Aorta (tissue), 5 donors: ENCODE data around the gene FAM13C. TPM values are rescaled to one million over a fixed set of nuclear protein-coding genes. Genes with fewer than 3 reads are reported as not detected.

Experiments used
- ATAC-seq: fragments of 200-7000 bp; cut with Tn5 transposase; one replicate; pipeline ENCODE4 v1.9.1; 2022; ENCODE audit warnings: moderate library complexity; ENCODE audit not compliant: low FRiP score
- DNase-seq, 2 donors: peaks; one replicate each; pipeline ENCODE4 v3.0.0-alpha.2; 2020
- H3K27ac ChIP-seq, 2 donors: one replicate each; pipeline ENCODE4 v1.5.1; 2013; ENCODE audit warnings: low read length in 2 of 2, mild to moderate bottlenecking in 2 of 2, moderate library complexity in 2 of 2, control low read depth in 1 of 2, inconsistent platforms in 1 of 2, low read depth in 1 of 2
- H3K27me3 ChIP-seq, 2 donors: one replicate each; pipeline ENCODE4 v1.6.1; 2013; ENCODE audit warnings: control low read depth in 1 of 2, low read length in 1 of 2, mild to moderate bottlenecking in 1 of 2, moderate library complexity in 1 of 2; ENCODE audit not compliant: insufficient read depth in 2 of 2, control insufficient read depth in 1 of 2
- H3K36me3 ChIP-seq, 2 donors: one replicate each; pipeline ENCODE4 v1.6.1; 2013; ENCODE audit warnings: control low read depth in 1 of 2, low read length in 1 of 2, mild to moderate bottlenecking in 1 of 2; ENCODE audit not compliant: insufficient read depth in 2 of 2, control insufficient read depth in 1 of 2
- H3K4me1 ChIP-seq, 2 donors: one replicate each; pipeline ENCODE4 v1.6.1; 2013; ENCODE audit warnings: low read length in 2 of 2, control low read depth in 1 of 2, mild to moderate bottlenecking in 1 of 2, moderate library complexity in 1 of 2; ENCODE audit not compliant: insufficient read depth in 2 of 2, control insufficient read depth in 1 of 2
- H3K4me3 ChIP-seq, 2 donors: one replicate each; pipeline ENCODE4 v1.5.1; 2013; ENCODE audit warnings: low read length in 2 of 2, control low read depth in 1 of 2, mild to moderate bottlenecking in 1 of 2
- H3K9me3 ChIP-seq: one replicate; pipeline ENCODE4 v1.6.1; 2013; ENCODE audit warnings: mild to moderate bottlenecking, low read length; ENCODE audit not compliant: control insufficient read depth
- WGBS, 2 donors: extraction: QIAGEN DNeasy Blood & Tissue Kit; methylation state at CpG; one replicate each; pipeline ENCODE4 v1.1.7; 2013; 5-methylcytosine and 5-hydroxymethylcytosine counted together
- intact Hi-C, 2 donors: fragments of 100-400 bp; cut with DNase I; formaldehyde crosslinking; loops; one replicate each; pipeline versions ENCODE4 v1.14.2 to v1.15.0; 2022
- polyA plus RNA-seq, 2 donors: library from polyadenylated mRNA; stranded (reverse); fragments of 200-250 nt; gene quantifications; one replicate each; pipeline ENCODE4 v1.2.3, GENCODE V29; 2013
- total RNA-seq, 2 donors: library from RNA; stranded (reverse); fragmentation: NEBNext Ultra II Directional; extraction: Animal tissue kit (Norgen Biotek cat#: 25700); gene quantifications; one replicate each; pipeline ENCODE4 v1.2.1, GENCODE V29; 2021
- donor health status: healthy with polysubstance abuse.
- donor health status: Bipolar disorder and iron deficiency.
- donor health status: DM: no; HTN: no; CAD: no.
- donor health status: DM: no; HTN: no; CAD: no.
- donor health status: DM: yes; HTN: yes; CAD: no.

Gene FAM13C
- total and polyA plus RNA-seq, 4 donors = 7.4 to 49.7 (median 12.2) TPM

GRCh38 chr10:59373071-59373470, 10.7 kb upstream of the FAM13C start:
- Histone ChIP-seq H3K36me3 (no peaks in the 10 kb centered on the region), H3K27ac (peak overlapping the region in 1 of 2 donors; percentile 76), H3K4me3 (no peak overlapping the region), H3K4me1 (peaks cover 3 to 4% of the 10 kb centered on the region in 2 donors), H3K9me3 (no peaks in the 10 kb centered on the region), H3K27me3 (no peaks in the 10 kb centered on the region)
- ATAC-seq (no peak), DNase-seq (no peak)
- 6 to 8% methylated on average over 3 of the region's 3 CpGs for WGBS, 2 donors
- intact Hi-C loops = no loop called here

GRCh38 chr10:59372543-59372942, 10.2 kb upstream of the FAM13C start:
- no peaks in the 10 kb centered on the region for H3K27me3 ChIP-seq
- DNase-seq = no peak
- 32 to 37% methylated on average over 1 of the region's 1 CpG for WGBS, 2 donors
- peaks cover 3 to 4% of the 10 kb centered on the region in 2 donors for H3K4me1 ChIP-seq
- ATAC-seq = no peak
- H3K27ac ChIP-seq = no peak overlapping the region
- no peaks in the 10 kb centered on the region for H3K9me3 ChIP-seq
- intact Hi-C loops = no loop called here
- no peak overlapping the region for H3K4me3 ChIP-seq
- no peaks in the 10 kb centered on the region for H3K36me3 ChIP-seq

GRCh38 chr10:59366290-59366689, 3.9 kb upstream of the FAM13C start:
- Histone ChIP-seq H3K9me3 (no peaks in the 10 kb centered on the region), H3K27me3 (no peaks in the 10 kb centered on the region), H3K4me1 (no peaks in the 10 kb centered on the region), H3K4me3 (no peak overlapping the region), H3K27ac (no peak overlapping the region), H3K36me3 (no peaks in the 10 kb centered on the region)
- DNase-seq = no peak
- intact Hi-C loops = loop anchor here in 1 of 2 donors (10.0 kb wide), 2 partner anchors 91 to 99 kb away; no protein-coding TSS in a partner anchor
- 88 to 93% methylated on average over 3 of the region's 3 CpGs for WGBS, 2 donors
- no peak for ATAC-seq

- no peaks in the 10 kb centered on the region for H3K36me3 ChIP-seq
- no peak for ATAC-seq
- intact Hi-C loops = loop anchor here in 1 of 2 donors (5.0 to 10.0 kb wide), 3 partner anchors 89 to 121 kb away; no protein-coding TSS in a partner anchor
- H3K27me3 ChIP-seq = no peaks in the 10 kb centered on the region
- 95% methylated on average over 3 of the region's 3 CpGs for WGBS, 2 donors
- H3K9me3 ChIP-seq = no peaks in the 10 kb centered on the region
- H3K27ac ChIP-seq = no peak overlapping the region
- peaks cover 0 to 3% of the 10 kb centered on the region in 2 donors for H3K4me1 ChIP-seq
- no peak for DNase-seq
- no peak overlapping the region for H3K4me3 ChIP-seq
Observed at GRCh38 chr10:59363446-59363958, 1.2 kb upstream of the FAM13C start.

- Histone ChIP-seq H3K4me3 (peak overlapping the region; percentile 55 to 69), H3K4me1 (peaks cover 0 to 3% of the 10 kb centered on the region in 2 donors), H3K36me3 (no peaks in the 10 kb centered on the region), H3K27me3 (no peaks in the 10 kb centered on the region), H3K9me3 (no peaks in the 10 kb centered on the region), H3K27ac (no peak overlapping the region)
- whole genome bisulfite sequencing, 2 donors = 2% methylated on average over 11 of the region's 11 CpGs
- ATAC-seq = peak; percentile 82
- peak; percentile 62 to 83 for DNase-seq
- intact Hi-C loops = loop anchor here in 1 of 2 donors (5.0 to 10.0 kb wide), 3 partner anchors 88 to 121 kb away; no protein-coding TSS in a partner anchor
Observed at GRCh38 chr10:59362959-59363381, 621 bp upstream of the FAM13C start.

- no peak overlapping the region for H3K27ac ChIP-seq
- peaks cover 0 to 3% of the 10 kb centered on the region in 2 donors for H3K4me1 ChIP-seq
- H3K9me3 ChIP-seq = no peaks in the 10 kb centered on the region
- ATAC-seq = no peak
- H3K27me3 ChIP-seq = no peaks in the 10 kb centered on the region
- DNase-seq = no peak
- no peaks in the 10 kb centered on the region for H3K36me3 ChIP-seq
- intact Hi-C loops = loop anchor here in 1 of 2 donors (5.0 to 10.0 kb wide), 3 partner anchors 87 to 119 kb away; no protein-coding TSS in a partner anchor
- WGBS, 2 donors = 8 to 11% methylated on average over 2 of the region's 2 CpGs
- peak overlapping the region; percentile 55 to 69 for H3K4me3 ChIP-seq
Observed at GRCh38 chr10:59361663-59362143, 646 bp downstream of the FAM13C start.

GRCh38 chr10:59360605-59361405, 1.5 kb downstream of the FAM13C start:
- DNase-seq (no peak), ATAC-seq (no peak)
- H3K4me1 ChIP-seq = peaks cover 0 to 3% of the 10 kb centered on the region in 2 donors
- no peaks in the 10 kb centered on the region for H3K36me3 ChIP-seq
- intact Hi-C loops = loop anchor here in 1 of 2 donors (5.0 to 10.0 kb wide), 3 partner anchors 86 to 119 kb away; no protein-coding TSS in a partner anchor
- 17 to 23% methylated on average over 6 of the region's 6 CpGs for WGBS, 2 donors
- H3K27me3 ChIP-seq = no peaks in the 10 kb centered on the region
- peak overlapping the region; percentile 15 to 44 for H3K4me3 ChIP-seq
- H3K9me3 ChIP-seq = no peaks in the 10 kb centered on the region
- peak overlapping the region in 1 of 2 donors; percentile 29 for H3K27ac ChIP-seq

GRCh38 chr10:59358576-59358975, 3.8 kb downstream of the FAM13C start:
- peaks cover 0 to 3% of the 10 kb centered on the region in 2 donors for H3K4me1 ChIP-seq
- H3K9me3 ChIP-seq = no peaks in the 10 kb centered on the region
- intact Hi-C loops = no loop called here

More at GRCh38 chr10:59358576-59358975, 3.8 kb downstream of the FAM13C start:
- Histone ChIP-seq H3K27me3 (no peaks in the 10 kb centered on the region), H3K36me3 (no peaks in the 10 kb centered on the region), H3K27ac (no peak overlapping the region), H3K4me3 (no peak overlapping the region)
- ATAC-seq (no peak), DNase-seq (no peak)
